ENCODE results near the gene ACTG1.
A peak's percentile ranks its signal among the peaks of the same experiment; 100 is the strongest.

The ACTG1 gene

DNA sequence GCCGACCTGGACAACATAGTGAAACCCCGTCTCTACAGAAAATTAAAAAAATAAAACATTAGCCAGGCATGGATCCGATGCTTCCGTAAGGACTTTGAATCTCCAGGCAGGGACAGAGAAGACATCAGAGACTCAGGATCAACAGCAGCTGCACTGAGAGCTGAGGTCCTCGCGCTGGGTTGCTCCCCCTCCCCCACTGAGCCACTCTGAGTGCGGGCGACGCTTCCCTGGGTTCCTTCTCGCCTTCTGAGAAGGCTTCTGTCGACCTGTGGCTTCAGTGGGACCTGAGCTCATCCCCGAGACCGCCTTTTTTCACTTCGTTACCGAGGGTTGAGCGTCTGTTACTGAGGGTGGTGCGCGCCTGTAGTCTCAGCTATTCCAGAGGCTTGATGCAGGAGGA is 20.4 kb downstream of the ACTG1 start:
- no peak for DNase-seq

DNA sequence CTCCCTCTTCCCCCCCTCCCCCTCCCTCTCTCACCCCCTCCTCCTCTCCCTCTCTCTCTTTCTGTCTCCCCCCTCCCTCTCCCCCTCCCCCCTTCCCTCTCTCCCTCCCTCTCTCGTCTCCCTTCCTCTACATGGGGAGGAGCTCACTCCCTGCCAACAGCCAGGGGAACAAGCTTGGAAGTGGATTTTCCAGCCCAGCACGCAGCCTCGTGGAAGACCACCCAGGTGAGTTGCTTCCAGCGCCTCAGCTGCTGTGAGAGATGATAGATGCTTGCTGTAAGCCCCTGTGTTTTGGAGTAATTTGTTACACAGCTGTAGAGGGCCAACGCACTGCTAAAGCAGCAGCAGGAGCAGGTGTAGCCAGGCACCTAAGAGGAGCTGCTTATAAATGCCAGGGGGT is 20.8 kb downstream of the ACTG1 start:
- DNase-seq, result no peak

DNA sequence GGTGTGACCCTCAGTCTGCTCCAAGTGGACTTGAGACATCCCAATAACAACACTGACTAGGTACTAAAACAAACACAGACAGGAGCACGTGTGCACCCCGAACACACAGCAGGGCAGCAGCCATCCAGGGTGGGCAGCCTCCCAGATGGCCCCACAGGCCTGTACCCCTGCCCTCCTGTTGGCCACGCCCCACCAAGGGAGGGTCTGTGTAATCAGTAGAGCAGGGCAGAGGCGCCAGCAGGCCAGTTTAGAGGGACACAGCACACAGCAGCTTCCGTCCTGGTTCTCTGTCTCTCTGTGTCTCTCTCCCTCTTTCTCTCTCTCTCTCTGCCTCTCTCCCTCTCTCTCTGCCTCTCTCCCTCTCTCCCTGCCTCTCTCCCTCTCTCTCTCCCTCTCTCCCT is 21.4 kb downstream of the ACTG1 start:
- no peak for DNase-seq

DNA sequence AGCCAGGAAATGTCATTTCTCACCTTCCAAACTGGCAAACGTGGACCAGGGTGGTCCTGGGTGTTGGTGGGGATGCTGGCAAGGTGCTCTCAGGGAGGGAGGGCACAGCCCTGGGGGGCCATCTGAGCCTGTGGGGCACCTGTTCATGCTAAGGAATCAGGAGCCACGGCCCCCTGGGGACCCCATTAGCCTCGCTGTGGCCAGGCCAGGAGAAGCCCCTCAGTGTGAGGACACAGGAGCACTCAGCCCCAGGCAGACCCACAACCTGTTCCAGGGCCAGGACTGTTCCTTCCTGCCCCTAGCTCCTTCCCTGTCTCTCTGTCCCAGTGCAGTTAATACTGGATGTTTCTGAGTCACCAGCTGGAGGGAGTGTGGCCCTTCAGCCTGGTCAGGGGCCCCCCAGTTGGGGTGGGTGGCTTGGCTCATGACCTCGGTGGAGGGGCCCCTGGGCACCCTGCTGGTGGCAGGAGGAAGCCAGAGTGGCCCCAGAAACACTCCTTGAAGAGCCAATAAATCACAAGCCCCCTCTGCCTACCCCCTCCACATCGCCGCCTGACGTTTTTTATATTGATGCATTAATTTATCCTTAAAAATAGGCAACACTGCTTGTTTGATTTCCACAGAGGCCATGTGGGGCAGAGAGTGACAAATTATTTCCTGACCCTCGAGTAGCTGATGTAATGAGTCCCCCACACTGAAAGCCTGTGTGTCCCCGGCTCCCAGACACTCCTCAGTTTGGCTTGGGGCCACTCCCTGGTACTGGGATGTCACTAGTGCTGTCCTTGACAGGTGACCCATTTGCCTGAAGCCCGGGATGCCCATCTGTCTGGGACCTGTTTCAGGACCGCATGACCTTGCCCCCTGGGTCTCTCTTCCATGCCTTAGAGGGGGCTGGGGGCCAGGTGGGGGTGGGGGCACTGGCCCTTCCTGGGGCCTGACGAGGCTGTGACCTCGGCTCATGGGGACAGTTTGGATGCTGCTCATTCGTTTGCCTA is 22.3 kb downstream of the ACTG1 start:
- no peak for DNase-seq

DNA sequence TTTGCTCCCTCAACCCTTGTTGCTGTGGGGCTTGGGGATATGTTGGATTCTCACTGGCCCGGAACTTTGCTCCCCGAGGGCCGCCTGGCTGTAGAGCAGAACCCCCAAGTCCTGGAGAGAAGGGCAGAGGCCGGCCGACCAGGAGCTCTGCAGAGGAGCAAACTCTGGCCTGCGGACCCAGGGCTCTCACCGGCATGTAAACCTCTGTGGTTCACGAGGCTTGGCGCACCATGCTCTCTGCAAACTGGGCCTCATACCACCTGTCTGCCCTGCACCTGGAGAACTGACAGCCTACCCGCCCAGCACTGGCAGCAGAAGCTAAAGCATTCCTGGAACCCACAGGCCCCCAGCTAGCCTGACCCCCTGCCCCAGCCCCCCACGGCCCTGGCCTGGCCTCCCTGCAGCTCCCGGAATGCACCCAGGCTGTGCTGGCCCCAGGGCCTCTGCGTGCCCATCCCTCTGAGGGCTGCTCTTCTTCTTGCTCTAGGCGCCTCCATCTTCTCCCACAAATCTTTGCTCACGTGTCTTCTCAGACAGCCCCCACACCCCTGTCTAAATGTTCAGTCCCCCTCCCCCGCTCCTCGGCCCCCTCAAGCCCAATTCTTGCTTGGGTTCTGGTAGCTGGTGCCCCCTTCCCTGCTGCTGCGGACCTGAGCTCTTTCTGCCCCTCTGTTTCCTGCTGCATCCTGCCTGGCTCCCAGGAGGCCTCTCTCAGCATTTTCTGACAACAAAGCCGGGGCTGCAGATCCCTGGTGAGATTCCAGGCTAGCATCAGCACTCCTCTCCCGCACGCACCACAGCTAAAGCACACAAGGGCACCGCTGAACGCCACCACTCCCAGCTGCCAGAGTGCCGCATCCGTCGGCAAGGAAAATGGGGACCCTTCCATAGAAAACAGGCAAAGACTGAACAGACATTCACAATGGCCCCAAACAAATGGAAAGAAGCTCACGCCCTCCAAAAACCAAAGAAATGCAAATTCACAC is 23.3 kb downstream of the ACTG1 start:
- DNase-seq, result no peak

DNA sequence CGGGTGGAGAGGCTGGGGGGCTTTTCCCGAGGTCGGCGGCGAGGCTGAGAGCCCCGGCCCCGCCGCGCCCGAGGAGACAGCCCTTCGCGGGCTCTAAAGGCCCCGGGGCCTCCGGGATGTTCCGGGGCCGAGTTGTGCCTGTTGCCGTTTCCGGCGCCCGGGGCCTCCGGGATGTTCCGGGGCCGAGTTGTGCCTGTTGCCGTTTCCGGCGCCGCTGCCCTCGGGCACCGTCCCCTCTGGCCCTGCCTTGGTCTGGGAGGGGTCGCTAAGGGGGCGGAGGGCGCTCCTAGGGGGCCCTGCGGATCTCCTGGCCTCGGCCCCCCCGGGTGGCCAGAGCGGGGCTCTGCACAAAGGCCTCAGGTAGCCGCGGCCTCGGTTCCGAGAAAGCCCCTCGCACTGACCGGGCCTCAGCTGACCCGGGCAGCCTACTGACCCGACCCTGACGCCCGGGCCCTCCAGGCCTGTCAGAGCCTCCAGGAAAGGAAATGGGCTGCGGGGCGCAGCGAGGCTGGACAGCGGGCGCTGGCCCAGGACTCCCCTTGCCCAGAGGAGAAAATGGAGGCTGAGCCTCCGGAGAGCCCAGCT is 24.2 kb downstream of the ACTG1 start:
- DNase-seq, result no peak

DNA sequence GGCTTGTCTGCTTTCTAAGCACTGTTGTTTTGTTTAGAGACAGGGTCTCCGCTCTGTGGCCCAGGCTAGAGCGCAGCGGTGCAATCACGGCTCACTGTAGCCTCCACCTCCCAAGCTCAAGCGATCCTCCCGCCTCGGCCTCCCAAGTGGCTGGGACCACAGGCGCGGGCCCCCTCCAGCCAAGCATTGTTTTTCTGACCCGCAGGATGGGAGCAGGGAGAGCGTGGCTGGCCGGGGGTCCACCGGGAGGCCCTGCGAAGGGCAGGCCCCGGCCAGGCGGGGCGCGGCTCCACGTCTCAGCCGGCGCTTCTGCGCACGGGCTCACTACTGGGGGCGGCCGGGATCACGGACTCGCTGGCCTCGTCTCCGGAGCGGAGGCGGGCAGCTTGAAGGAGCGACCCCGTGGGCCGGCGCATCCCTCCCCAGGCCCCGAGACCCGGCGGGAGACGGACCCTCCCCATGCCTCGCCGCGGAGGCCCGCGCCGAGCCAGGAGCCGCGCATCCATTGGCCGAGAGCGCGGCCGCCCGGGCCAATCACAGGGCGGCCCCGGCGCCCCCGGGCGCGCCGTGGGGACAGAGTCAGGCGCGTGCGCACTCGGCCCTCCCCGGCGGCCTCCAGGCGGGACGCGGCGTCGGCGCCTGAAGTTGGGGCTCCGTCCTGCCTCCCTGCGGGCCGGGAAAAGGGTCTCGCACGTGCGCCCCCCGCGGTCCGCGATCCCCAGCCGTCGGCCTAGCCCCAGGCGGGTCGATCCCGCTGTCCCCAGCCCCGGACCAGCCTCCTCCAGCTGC is 24.9 kb downstream of the ACTG1 start:
- peak; percentile 75 to 86 for DNase-seq

DNA sequence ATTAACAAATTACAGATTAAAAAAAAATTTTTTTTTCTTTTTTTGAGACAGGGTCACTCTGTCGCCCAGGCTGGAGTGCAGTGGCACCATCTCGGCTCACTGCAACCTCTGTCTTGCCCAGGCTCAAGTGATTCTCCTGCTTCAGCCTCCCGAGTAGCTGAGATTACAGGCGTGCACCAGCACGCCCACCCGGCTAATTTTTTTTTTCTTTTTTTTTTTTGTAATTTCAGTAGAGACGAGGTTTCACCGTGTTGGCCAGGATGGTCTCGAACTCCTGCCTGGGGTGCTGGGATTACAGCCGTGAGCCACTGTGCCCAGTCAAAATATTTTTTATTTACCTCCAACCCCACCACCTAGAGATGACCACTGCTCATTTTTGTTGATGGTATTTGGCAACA is 25.5 kb downstream of the ACTG1 start:
- DNase-seq, result no peak

DNA sequence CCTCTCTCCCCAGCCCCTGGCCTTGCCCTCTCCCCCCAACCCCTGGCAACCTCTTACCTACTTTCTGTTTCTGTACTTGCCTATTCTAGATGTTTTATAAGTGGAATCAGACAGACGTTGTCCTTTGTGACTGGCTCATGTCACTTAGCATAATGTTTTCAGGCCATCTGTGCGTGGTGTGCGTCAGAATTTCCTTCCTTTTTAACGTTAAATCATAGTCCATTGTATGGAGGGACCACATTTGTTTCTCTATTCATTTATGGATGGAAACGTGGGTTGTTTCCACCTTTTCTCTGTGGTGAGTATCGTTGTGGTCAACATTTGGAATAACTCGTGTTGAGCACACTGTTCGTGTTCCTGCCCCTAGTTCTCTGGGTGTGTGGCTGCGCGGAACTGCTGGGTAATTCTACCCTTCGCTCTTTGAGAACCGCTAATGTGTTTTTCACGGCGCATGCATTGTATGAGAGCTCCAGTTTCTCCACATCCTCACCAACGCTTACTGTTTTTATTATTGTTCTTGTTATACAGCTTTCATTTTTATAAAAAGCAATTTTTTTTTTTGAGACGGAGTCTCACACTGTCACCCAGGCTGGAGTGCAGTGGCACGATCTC is 26.3 kb downstream of the ACTG1 start:
- no peak for DNase-seq

DNA sequence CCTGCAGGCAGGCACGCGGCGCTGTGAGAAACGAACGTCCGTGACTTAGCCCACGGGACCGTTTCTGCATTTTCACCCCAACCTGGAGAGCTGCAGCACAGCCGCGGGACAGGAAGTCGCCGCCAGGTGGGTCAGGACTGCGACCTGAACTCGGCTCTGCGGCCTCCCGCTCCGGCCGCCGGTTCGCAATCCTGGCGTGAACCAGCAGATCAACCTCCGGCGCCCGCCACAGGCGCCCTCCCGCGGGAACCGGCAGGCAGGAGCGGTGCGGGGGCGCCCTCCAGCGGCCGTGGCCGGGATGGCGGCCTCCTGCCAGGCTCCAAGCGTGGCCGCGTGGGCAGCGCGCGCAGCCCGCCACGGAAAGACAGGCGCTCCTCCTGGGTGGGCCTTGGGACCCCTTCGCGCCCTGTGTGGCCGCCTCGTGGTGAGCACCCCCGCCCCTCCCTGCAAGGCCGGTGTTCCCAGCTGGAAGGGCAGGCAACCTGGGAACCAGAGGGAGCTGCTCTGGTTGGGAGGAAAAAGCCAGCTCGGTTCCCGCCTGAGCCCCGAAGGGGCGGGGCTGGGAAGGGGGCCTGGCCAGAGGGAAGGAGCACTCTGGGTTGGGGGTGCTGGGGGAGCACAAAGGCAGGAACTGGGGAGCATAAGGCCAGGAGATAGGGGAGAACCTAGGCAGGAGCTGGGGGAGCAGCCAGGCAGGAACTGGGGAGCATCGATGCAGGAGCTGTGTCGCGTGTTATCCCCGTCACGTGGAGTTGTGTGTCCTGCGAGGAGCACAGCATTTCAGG is 28.2 kb downstream of the ACTG1 start:
- DNase-seq, result peak; percentile 81 to 90

DNA sequence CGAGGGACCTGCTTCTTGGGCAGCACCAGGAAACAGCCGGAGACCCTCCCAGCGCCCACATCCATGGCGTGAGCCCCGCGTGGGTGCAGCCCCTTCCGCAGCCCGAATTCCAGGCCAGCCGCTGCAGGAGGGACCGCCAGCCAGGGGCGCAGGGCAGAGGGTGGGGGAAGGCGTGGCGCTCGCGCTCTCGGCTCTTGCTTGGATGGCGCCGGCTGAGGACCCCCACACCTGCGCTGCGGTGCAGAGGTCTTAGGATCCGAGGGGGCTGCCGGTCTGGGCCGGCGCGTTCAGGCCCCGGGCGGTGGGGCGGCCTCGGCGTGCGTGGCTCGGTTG is 28.8 kb downstream of the ACTG1 start:
- no peak for DNase-seq

DNA sequence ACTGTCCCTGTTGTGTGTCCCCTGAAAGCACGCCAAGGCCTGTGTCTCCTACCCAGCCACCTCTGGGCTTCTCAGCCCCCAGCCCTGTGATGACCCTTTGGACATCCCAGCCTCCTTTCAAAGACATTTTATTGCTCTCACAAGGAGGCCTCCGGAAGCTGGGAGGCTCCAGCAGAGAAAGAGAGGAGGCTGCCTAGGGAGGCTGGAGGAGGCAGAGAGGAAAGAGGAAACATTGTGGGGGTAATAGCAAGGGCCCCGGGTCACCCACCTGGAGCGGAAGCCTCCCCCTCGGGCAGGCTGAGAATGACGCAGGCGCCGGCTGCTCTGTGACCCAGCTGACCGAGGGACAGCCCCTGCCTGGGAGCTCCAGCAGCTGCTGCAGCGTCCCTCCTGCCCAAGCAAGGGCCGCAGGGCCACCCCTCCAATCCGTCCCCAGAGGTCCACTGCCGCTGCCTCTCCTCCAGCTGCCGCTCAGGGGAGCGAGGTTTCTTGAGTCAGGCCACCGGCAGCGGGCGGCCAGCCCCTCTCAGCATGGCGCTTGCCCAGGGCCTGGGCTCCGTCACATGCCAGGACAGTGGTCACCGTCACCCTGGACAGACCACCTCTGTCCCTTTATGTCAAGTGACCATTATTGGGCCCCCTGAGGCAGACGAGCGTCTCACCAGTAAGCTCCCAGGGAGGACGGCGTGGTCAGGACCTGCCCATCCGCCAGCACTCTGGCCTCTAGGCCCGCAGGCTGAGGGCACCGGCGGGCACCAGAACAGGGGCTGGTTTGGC is 29.3 kb downstream of the ACTG1 start:
- no peak for DNase-seq

DNA sequence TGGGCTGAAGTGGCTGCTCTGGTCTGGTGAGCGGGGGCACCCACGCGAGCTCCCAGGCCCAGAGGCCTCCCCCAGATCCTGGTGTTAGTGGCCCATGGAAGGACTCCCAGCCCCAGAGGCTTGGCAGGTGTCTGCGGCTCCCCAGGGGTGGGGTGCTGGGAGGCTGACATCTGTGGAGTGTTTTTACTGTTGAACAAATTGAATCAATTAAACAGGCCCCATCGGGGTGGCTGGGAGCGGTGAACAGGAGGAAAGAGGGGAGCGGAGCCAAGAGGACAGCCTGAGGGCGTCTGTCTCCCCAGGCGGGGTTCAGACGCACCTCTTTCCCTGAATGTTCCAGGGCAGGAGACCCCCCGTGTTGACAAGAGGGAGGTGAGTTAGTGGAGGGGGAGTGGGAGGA is 29.9 kb downstream of the ACTG1 start:
- no peak for DNase-seq

DNA sequence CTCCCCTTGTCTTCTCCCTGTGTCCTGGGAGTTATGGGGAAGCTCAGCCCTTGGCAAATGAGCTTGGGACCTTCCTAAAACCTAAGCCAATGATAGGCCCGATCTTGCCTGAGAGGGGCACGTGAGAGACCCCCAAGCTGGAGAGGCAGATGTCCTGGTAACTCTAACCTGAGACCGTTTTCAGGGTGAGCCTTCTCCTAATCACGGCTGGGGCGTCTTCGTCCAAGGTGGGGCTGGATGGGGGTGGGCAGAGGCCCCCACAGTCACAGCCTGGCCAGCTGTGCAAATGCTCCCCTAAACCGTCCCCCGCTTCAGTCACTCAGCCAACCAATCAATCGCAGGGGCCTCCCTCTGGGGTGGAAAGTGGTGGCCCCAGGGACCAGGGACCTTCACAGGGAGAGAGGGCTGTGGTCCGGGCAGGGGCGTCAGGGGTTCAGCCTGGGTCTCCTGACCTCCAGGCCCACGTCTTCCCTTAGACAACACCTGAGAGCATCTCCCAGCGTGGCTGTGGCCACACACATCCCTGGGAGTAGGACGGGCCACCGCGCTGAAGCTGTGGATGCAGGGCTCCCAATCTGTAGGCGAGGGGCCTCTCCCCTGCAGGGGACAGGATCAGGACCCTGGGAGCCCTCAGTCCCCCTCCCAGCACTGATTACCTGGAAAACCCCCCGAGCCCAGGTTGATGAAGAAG is 30.6 kb downstream of the ACTG1 start:
- no peak for DNase-seq

DNA sequence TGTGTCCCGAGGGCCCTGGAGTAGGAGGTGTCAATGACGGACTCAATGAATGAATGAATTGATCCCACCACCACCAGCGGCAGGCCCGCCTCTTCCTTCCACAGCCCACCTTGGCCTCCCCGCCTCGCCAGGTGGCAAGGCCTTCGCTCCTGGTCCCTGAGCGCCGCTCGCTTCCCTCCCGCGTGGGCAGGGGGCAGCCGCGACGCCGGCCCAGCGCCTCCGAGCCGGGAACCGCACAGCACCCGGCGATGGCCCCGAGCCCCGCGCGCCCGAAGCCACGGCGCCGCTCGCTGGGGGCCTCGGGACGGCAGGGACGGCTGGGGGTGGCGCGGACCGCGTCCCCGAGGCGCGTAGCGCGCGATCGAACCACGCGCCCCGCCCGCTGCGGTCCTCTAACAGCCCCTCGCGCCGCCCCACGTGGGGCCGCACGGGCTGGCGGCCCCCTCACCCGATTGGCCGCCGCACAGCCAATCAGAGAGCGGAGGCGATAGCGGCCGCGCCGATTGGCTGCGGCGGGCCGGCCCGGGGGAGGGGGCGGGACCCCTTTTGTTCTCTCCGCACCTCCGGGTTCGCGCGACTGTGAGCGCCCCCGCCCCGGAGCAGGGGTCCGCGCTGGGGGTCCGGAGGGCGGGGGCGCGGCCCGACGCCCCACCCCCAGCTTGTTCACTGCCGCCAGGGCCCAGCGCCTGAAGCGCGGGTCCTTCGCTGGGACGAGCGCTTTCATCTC is 31.4 kb downstream of the ACTG1 start:
- DNase-seq, result peak; percentile 59 to 71

DNA sequence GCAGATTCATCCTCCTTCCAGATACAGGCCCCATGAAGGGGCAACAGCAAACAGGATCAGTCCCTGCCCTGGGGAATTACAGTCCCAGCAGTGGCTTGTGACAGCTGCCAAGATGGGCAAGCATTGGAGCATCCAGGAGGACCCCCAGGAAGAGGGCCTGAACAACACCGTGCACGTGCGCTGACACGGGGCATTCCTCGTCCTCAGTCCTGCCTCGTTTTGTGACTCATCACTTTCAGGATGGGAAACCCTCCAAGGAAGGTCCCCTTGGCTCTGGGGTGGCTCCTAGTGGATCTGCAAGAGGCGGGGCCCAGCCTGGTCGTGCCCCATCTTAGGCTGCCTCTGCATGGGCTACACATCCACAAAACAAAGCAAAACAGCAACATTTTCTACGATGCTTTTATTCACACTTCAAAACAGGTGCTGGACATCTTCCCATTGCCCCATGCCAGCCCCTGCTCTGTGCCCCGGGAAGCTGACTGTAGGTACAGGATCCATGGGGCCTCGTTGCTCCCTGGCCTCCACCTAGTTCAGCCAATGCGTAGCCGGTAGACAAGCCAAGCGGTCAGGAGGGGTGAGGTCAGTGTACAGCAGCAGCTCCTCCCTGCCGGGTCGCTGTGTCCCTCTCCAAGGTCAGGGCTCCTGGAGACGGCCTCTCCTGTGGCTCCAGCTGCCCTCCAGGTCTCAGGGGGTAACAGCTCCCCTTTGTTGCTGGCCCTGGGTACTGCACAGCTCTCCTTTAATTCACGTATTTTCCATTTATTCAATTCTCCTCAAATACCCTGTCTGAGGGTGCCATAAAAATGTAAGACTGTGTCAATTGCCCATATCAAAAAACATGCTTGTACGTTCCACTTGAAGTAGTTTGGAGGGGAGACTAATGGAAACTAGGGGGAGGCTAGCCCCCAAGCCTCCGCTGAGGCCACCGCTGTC is 32.2 kb downstream of the ACTG1 start:
- no peak for DNase-seq

DNA sequence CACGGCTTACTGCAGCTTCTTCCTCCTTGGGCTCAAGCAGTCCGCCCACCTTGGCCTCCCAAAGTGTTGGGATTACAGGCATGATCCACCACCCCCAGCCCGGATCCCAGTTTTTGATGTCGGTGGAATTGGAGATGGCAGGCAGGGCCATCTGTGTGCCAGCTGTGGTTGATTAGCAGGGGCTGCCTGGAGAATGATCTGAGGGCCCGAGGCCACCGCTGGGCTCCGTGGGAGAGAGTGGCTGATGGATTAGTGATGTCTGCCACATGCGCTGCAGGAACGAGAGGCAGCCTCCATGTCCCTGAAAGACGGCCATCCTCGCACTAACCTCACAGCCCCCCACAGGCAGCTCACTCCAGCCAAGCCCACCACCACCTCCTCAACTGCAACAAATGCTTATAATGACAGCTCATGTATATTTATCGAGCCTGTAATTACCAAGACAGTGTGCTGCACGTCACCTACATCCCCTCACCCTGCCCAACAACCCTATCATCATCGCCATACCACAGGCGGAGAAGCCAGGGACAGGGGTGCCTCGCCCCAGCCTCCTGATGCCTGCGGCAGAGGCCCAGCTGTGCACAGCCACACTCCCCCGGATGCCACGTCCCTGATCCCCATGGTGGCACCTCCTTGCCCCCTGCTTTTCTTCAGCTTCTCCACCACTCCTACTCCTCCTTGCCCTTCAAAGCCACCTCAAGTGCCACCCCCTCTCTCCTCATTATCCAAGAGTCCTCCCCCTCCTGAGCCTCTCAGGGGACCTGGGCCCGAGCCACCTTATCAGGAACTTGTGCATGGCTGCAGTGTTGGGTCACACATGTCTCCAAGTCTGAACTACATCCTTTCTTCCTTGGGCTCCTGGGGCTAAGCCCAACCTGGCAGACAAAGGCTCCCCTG is 33.2 kb downstream of the ACTG1 start:
- DNase-seq, result no peak
